GM19035 (cell line): Measurements from ENCODE around the gene PRR33.
"Not testable (repeated sequence)": the region's sequence is repeated elsewhere in the genome, so short reads cannot be mapped to it uniquely, and the experiment has no call there.

Source experiments
- ATAC-seq: cut with Tn5 transposase; IDR thresholded peaks from one replicate; pipeline ENCODE4 v1.9.1; 2021; ENCODE audit not compliant: unreplicated experiment

PRR33 gene

DNA sequence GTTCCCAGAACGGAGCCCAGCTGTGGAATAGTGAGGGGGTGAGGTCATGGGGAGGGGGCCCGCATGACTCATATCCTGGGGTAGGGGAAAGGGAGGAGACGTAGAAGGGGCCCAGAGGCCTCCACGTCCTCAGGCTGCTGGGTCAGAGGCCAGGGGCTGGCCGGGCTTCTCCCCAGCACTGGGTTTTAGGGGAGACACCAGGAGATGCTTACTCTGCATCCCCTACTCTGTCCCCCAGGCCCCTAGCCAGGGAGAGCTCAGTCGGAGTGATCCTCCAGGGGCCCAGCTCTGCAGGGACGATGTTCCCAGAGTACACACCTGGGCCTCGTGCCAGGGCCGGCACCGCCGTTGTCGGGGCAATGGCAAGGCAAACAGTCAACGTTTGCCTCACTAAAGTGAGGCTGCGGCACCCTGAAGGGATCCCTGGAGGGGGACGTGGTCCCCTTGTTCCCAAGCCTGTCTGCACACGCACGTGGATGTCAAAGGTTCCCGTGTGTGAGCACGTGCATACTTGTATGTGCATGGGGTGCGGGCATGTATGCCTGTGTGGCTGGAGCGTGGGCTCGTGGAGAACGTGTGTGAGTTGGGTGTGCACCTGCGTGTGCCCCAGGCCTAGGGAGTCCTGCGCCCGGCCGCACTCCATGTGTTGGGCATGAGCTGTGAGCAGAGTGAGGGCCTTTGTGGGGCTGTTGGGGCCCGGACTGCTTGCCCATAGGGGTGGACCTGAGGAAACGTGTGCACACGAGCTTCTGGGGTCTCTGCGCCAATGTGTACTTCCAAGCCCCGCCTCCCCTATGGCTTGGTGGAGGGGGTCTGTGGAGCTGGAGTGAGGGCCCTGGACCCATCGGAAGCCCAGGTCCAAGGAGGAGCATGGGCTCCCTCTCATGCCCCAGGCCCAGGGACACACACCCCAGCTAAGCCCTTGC lies 14.2 kb downstream of the PRR33 start:
- no peak for ATAC-seq

DNA sequence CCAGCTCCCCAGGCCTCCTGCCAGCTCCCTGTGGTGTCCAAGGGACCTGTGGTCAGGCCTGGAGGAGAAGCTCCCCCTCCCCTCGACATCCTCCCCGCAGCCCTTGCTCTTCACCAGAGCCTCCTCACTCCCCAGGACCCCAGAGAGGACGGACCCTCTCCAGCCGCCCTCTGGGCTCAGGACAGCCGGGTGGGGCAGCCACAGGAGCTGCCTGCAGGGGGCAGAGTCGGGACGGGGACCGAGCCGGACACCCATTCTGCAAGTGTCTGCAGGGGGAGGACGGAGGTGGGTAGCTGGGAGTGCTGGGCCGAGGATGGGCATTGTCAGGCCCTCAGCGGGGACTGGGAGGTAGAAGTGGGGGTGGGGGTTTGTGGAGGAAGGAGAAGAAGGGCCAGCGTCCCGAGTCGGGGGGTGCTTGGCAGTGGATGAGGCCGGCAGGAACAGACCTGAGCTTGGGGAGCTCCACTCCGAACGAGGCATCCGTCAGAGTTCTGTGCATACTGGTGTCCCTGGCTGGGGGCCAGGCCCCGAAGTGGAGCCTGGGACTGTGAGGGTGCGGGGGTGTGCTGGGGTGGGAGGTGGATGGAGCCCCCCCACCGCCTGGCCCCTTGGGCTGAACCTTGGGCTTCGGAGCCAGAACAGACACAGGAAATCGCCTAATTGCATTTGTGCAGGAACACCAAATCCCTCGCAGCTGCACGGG lies 15.2 kb downstream of the PRR33 start:
- ATAC-seq: no peak

DNA sequence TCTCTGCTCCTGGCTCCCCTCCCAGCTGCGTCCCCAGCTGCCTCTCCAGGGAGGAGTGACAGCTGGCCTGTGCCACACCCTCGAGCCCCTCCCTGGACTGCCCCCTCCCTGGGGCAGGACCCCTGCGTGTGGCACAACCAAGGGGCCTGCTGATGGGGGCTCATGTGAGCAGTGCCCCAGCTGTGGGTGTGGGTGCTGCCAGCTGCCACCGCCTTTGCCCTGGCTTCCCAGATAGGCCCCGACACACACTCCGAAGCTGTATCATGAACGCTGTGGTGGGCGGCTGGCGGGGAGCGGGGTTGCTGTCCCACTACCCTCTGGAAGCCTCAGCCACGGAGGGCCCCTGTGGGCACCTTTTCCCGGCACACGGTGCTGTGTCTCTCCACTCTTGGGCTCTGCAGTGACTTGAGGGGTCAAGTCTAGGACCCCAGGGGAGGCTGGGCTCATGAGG lies 15.8 kb downstream of the PRR33 start:
- ATAC-seq: not testable (repeated sequence)

DNA sequence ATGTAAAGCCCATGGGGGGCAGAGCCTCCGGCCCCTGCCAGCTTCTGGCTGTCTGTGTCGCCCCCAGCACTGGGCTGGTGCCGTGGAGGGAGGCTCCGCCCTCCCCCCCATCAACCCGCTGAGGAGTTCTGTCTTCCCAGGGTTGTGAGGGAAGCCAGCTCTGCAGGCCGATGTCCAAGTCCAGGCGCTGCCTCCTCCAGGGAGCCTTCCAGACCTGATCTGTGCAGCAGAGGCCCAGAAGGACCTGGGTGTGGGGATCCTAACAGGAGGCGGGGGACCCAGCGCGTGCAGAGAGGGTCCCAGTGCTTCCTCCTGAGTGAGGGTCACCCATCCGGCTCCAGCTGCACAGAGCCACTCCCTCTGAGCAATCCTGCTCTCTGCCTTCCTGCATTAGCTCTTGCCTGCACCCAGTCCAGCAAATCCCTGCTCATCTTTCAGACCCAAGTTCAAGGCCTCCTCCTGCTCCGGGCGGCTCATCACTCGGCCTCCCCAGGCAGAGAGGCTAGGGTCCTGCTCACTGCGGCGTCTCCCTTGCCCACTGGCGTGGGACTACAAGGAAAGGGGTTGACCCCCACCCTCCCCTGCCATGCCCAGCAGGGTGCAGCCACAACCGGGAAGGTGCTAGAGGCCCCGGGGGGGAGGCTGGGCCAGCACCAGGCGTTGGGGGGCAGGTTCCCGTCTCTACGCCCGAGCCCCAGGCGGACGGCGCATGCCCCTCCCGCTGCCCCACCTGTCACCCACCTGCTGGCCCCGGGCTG lies 16.4 kb downstream of the PRR33 start:
- ATAC-seq: no peak

DNA sequence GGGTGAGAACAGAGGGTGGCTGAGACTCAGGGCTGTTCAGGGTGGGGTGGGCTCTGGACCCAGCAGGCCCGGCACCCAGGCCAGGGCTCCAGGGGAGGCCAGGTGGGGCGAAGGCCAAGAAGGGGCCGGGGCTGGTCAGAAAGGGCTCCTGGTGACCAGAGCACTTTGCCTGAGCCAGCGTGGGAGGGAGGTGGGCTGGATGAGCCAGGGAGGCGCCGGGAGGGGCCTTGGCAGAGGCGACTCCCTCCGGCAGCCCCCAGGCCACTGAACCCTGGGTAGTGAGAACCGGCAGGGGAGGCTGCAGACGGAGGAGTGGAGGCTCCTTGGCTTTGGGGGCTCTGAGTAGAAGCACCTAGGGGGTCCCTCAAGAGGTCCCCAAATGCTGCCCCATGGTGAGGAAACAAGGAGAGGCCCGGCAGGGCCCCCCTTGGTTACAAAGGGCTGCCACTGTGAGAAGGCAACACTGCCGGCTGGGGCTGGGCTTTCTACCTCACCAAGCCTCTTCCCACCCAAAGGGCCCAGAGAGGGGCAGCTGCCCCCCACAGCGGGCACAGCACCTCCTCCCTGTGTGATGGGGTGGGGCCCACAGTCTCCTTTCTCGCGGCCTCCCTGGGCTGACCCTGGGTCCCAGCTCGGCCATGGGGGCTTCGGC lies 17.1 kb downstream of the PRR33 start:
- not testable (repeated sequence) for ATAC-seq

DNA sequence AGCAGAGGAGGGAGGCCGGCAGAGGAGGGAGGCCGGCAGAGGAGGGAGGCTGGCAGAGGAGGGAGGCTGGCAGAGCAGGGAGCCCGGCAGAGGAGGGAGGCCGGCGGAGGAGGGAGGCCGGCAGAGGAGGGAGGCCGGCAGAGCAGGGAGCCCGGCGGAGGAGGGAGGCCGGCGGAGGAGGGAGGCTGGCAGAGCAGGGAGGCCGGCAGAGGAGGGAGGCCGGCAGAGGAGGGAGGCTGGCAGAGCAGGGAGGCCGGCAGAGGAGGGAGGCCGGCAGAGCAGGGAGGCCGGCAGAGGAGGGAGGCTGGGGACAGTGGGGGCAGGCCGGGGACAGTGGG lies 17.9 kb downstream of the PRR33 start:
- not testable (repeated sequence) for ATAC-seq

DNA sequence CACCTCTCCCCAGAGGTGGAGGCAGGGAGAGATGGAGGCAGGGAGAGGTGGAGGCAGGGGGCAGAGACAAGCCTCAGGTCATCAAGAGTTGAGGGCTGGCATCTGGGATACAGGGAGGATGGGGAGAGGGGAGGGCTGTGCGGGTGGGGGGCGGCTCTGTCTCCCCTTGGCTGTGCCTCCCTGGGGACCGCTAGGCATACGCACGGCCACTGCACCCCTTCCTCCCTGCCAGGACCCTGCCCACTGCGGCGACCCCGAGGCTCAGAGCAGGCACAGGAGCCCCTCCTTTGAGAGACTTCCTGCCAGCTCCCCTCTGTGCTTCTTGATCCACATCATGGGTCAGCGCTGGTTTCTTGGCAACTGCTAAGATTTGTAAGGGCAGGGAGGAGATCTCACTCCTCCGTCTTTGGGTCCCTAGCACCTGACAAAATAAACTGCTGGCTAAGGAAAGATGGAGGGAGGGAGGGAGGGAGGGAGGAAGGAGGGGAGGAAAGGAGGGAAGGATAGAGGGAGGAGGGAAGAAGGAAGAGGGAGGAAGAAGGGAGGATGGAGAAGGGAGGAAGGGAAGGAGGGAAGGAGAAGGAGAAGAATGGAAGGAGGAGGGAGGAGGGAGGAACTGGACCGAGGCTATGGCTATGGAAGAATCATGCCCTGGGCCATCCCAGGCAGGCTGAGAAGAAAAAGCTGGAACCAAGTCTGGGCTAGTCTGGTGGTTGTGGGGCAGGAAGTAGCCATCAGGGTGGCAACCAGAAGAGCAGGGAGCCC lies 18.5 kb downstream of the PRR33 start:
- ATAC-seq: no peak

DNA sequence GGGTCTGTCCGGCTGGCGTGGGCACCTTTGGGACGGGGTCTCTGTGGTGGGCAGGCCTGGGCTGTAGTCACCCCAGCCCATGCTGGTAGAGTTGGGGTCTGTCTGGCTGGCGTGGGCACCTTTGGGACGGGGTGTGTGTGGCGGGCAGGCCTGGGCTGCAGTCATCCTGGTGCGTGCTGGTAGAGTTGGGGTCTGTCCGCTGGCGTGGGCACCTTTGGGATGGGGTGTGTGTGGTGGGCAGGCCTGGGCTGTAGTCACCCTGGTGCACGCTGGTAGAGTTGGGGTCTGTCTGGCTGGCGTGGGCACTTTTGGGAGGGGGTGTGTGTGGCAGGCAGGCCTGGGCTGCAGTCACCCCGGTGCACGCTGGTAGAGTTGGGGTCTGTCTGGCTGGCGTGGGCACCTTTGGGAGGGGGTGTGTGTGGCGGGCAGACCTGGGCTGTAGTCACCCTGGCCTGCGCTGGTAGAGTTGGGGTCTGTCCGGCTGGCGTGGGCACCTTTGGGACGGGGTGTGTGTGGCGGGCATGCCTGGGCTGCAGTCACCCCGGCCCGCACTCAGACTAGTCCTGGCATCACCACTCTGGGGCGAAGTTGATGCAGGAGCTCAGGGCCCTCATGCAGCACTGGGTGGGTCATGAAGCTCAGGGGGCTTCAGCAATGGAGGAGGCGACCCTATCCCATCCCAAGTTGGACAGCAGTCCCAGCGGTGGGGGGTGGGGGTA lies 19.3 kb downstream of the PRR33 start:
- ATAC-seq: no peak

DNA sequence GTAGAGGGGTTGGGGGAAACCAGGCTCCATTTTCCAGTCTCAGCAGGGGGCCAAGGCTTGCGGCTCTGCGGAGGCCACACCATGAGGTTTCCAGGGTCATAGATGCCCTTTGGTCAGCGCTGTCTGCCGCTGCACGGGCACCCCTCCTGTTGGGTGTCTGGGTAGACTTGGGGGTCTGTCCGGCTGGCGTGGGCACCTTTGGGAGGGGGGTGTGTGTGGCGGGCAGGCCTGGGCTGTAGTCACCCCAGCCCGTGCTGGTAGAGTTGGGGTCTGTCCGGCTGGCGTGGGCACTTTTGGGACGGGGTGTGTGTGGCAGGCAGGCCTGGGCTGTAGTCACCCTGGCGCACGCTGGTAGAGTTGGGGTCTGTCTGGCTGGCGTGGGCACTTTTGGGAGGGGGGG lies 20.2 kb downstream of the PRR33 start:
- no peak for ATAC-seq

DNA sequence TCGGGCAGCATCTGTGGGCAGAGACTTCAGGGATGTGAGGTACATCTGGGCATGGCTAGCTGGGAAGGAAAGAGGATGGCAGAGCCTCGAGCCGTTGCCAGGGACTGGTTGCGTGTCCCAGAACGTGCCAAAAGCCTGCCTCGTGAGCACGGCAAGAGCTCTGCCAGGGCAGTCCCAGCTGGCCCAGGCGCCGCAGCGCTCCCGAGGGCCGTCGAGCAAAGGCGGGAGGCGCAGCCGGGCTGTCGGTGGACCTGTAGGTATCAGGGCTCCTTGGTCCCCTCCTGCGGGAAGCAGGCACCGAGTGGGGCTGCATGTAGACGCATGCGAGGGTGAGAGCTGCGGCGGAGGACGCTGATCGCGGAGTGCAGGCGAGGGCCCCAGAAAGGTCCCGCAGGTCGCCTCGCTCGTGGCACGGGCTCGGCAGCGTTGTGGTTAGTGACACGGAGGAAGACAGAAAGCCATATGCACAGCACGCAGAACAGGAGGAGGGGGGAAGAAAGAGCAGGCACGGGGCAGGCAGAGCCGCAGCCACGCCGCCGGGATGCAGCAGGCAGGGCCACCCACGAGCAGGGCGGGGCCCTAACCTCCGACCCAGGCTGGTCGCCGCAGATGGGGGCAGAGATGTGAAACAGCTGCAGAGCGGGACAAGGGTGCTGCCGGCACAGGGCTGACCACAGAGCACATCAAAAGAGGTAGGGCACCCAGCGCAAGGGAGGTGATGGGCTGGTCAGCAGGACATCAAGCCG lies 20.8 kb downstream of the PRR33 start:
- no peak for ATAC-seq

DNA sequence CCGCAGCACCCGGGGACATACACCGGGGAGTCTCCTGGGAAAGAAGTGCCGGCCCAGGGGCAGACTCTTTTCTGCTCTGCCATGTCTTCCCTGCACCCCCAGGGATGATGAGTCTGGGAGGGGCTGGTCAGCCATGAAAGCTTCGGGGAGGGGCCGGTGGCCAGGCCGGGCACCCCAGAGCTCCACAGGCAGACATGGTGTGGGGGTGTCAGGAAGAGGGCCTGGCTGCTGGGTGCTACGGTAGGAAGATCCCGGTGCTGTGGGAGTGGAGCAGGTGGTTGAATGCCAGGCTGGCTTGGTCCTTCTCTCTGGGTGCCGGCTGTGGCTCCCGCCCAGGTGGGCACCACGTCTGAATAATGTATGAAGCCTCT lies 21.4 kb downstream of the PRR33 start:
- ATAC-seq: no peak

DNA sequence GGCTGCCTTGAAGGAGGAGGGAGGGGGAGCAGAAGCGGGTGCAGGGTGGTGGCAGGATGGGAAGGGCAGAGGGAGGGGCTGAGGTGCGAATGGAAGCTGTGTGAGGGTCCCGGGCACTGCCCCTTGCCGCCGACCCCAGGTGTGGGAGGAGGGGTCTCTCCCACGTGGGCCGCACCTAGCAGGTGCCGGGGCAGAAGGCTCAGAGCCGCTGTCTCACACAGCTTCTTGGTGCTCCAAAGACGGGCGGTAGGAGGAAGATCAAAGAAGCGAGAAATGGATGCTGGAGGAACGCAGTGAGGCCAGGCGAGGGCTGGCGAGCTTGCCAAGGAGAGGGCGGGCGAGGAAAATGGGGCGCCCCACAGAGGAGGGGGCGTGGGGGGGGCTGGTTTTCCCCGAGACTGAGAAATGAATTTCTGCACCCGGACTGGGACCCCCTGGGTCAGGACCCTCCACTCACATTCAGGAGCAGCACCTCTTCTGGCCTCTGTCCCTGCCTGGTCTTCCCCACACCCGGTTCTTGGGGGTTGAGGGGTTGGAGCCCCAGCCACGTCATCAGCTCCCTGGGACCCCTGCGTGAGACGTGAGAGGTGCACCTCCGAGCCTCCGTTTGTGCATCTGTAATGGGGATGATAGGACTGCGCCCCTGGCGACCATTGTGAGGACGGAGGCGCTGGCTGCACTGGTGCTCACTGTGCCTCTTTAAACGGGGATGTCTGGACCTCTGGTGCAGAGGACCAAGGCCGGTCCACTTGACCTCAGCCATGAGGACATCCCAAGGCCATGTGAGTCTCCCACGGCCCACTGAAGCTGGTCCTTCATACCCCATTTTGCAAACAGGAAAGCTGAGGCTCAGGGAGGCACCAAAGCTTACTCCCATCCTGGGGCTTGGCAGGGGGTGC lies 22.0 kb downstream of the PRR33 start:
- ATAC-seq: no peak

DNA sequence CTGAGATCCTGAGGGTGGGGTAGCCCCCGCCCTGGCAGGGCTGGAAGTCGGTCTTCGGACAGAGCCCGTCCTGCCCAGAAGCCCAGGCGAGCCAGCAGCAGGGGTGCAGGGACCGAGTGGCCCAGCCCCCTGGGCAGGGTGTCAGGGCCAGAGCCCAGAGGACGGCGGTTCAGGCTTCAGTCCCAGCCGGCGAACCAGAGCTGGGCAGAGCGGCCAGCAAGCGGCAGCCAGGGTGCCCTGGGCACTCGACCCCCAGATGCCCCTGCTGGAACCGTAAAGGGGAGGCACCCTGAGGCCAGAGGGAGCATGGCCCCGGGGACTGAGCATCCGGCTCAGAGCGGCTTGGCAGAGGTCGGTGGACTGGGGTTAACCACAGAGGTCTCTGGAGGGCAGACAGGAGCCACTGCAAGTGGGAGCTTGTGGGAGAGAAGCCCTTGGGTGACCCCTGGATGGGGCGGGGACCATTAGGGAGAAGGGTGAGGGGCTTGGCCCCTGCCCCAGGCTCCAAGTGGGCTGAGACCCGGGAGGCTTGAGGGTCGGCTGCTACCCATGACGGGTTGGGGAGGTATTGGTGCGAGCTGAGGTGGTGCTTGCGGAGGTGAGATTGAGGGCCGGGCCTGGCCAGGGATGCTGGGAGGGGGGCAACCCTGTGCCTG lies 22.9 kb downstream of the PRR33 start:
- ATAC-seq: no peak

DNA sequence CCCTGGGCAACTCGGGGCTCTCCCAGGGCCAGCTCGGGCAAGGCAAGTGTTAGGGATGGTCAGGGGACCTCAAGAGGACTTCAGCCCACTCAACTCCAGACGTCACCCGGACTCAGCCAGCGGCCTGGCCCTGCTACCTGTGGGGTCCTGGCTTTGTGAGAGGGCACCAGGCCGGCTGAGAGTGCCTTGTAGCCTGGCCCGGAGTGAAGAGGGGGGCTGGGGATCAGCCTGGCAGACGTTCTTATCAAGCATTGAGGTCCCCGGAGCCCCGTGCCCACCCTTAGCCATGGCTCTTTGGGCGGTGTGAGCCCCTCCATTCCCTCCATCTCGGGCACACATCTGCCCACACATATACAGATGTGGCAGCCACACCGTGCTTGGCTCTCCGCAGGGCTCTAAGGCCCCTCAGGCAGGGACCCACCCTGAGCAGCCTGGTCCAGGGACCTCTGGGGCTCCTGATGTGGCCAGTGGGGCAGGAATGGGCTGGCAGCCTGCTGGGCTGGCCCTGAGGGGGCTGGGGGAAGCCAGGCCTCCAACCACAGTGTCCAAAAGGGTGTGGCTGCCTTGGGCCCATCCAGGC lies 23.5 kb downstream of the PRR33 start:
- no peak for ATAC-seq

DNA sequence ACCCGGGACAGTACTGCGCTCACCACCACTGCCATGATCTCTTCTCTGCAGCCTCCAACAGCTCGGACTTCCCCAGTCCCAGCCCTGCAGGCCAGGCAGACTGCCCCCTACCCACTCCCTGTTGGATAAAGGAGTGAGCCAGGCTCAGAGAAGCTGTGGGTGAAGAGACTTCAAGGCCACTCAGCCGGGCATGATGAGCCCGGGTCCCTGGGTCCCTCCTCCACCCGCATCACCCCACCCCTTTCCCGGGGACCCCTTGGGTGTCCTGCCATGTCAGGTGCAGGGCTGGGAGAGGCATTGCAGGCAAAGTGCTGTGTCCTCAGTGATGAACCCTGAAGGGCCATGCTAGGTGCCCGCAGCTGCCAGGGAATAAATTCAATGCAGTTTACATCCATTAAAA lies 24.3 kb downstream of the PRR33 start:
- no peak for ATAC-seq

DNA sequence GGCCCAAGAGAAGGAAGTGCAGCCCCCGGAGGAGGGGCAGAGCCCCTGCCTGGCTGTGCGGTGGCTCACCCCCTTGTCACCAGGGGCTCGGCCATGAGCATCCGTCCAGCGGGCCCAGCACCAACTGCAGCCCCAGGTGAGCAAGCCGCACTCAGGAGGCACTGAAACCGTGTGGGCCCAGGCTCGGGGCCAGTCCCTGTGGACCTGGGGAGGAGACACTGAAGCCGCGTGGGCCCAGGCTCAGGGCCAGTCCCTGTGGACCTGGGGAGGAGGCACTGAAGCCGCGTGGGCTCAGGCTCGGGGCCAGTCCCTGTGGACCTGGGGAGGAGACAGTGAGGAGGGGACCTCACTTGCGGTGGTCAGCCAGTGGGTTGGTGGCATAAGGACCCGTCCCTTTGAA lies 24.9 kb downstream of the PRR33 start:
- no peak for ATAC-seq

DNA sequence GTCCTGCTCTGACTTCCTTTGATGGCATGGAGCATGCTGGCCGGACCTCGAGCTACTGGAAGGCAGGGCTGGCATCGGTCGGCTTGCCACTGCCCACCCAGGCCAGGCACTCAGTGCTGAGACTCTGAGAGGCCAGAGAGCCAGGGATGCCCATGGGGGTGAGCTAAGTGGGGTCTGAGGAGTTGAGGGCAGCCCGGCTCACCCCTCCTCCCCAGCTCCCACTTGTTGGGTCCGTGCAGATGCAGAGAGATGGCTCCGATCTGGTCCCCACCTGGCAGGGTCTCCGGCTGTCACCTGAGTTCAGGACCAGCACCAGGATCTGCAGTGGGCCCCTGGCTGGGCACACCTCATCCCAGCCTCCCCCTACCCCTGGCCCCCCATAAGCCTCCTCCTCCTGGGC lies 25.5 kb downstream of the PRR33 start:
- ATAC-seq: no peak
